HG03575 (cell line): ENCODE data around the gene ETFB.

Source experiments
- ATAC-seq: cut with Tn5 transposase; IDR thresholded peaks from one replicate; pipeline ENCODE4 v1.9.1; 2021; ENCODE audit not compliant: unreplicated experiment, insufficient number of reproducible peaks, low FRiP score; ENCODE audit errors: extremely low read depth

The ETFB gene

DNA sequence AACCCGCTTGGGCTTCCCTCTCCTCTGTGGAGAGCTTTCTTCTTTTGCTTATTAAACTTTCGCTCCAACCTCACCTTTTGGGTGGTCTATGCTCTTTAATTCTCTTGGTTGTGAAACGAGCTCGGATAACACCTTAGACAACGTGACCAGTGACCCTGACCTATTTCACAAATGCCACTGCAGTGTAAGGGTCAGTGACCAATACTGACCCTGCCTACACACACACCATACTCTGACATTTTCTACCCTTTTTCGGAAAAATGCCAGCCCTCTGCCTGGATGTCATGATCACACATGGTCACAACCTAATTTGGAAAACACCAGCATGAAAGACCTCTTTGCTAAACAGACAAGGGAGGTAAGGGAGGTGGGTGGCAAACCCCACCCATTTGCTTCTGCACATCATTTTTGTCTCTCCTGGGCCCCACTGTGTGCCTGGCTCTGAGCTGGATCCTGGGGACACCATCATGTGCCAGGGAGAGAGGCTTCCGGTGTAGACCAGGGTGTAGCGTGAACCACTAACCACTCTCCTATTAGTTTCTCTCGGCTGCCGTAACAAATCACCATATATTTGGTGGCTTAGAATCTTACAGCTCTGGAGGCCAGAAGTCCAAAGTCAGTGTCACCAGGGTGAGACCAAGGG is 9.9 kb downstream of the ETFB start:
- no peak for ATAC-seq

DNA sequence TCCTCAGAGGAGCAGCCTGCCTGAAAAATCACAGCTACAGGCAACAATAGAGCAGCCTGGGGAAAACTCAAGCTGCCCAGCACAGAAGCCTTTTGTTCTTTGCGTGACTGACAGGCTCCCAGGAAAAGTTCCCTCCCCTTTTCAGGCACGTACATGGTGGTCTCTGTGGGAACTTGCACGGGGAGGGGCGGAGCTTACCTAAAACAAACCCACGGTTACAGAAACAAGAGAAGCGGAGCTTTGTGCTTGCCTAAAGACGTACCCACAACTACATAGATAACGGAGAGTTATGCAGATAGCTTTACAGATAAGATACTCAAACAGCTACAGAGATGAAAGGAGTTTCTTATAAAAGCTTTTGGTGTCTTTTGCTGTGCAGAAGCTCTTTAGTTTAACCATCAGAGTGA is 11.4 kb downstream of the ETFB start:
- no peak for ATAC-seq

DNA sequence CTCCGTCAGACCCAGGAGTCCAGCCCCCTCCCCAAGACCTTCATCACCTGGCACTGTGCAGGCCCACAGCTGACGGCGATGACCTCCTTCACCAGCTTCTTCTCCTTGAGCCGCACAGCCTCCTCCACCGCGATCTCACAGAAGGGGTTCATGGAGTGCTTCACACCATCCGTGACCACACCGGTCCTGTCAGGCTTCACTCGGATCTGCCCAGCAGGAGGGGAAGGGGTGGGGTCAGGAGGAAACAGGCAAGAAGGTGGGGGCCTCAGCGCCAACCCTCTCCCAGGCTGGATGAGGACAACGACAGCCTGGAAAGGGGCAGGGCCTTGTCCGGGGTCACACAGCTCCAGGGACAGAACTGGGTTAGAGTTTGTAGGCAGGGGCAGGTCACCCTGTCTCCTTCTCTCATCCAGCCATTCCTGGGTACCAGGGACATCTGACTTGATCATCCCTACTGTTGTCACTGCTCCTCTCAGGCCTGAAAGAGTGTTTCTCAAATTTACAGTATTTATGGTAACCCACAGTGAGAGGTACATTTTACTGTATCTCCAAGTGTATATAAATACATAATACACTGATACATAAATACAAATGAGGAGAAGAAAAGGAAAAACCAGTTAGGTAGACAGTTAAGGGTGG is 12.0 kb downstream of the ETFB start:
- no peak for ATAC-seq

DNA sequence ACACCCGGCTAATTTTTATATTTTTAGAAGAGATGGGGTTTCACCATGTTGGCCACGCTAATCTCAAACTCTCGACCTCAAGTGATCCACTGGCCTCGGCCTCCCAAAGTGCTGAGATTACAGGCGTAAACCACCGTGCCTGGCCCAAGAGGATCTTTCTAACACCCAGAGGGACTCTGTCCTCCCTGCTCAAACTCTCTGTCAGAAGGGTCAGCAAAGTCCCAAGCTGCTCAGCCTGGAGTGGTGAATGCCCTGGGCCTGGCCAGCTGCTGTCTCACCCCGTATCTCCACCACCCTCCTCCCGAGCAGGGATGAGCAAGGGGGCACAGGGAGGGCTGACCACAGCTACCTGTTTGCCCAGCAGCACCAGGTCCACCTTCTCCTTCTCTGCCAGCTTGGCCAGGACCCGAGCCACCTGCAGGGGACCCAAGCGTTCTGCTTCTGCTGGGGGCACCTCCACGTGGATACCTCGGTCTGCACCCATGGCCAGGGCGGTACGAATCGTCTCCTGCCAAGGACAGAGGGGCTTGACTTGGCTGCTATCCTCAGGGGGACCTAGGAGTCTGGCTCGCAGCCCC is 13.3 kb downstream of the ETFB start:
- no peak for ATAC-seq

DNA sequence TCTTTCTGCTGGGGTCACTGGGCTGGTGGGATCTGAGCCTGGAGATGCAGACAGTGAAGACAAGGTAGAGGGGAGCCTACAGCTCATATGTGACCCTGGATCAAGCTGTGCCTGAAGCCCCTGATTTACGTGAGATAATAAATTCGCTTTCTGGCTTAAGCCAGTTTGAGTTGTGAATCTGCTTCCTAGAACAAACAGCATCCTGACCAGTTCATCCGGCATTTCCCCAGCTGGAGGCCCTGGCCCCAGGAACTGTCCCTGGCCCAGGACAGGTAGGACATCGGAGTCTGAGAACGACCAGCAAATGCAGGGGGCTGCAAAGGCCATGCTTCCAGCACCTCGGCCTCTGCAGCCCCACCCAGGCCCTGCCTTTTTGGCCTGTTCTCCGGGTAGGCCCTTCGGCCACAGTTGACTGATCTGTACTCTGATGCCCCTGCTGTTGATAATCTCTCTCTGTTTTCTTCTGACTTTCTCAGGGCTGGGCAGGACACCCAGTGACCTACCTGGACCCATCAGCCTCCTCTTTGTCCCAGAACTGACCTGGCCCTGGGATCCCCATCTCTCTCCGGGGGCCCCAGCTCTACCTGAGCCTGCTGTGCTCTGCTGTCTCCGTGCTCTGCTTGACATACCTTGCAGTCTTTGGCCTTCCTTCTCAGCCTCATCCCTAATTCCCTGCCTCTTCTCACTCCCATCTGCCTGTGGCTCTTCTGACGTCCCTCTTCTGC is 14.8 kb downstream of the ETFB start:
- ATAC-seq = no peak

DNA sequence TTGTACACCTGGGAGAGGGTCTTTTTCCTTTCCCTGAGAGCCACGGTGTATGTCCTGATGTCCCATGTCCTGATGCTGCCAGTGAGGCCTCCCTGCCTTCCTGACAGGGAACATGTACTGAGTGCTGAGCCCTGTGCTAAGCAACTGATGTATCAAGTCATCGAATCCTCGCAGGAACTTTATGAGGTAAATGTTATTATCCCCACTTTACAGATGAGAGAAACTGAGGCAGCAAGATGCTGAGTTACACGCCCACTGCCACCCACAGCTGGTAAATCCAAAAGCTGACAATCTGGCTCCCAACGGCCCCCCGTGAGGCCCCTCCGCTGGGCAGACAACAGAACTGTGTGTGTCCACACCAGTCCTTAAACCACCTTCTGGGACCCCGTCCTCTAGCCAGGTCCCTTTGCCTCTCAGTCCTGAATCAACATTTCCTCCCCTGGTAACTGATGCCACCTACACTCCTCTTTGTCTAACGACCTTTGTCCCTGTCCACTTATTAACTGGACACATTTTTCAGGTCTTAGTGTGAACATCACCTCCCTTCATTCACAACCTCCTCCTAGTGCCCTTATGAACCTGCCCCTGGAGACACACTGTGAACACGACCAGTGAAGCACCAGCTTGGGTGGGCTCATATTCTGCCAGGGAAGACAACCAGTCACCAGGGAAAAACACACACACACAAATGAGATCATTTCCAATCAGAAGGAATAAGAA is 18.8 kb downstream of the ETFB start:
- ATAC-seq = no peak

DNA sequence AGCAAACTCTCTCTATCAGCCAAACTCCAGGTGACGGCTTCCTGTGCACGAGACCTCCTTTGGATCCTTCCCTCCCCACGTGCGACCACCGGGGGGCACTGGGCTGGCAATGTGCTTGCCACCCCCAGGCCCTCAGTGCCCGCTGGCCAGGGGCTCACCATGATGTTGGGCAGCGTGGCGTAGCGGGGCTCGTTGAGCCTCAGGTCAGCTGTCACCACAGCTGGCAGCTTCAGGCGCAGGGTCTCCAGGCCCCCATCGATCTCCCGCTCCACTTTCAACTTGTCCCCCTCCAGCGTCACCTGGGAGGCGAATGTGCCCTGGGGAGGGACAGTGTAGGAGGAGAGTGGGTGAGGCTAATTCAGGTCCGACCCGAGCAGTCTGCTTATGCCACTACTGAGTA is 19.4 kb downstream of the ETFB start:
- ATAC-seq = no peak

DNA sequence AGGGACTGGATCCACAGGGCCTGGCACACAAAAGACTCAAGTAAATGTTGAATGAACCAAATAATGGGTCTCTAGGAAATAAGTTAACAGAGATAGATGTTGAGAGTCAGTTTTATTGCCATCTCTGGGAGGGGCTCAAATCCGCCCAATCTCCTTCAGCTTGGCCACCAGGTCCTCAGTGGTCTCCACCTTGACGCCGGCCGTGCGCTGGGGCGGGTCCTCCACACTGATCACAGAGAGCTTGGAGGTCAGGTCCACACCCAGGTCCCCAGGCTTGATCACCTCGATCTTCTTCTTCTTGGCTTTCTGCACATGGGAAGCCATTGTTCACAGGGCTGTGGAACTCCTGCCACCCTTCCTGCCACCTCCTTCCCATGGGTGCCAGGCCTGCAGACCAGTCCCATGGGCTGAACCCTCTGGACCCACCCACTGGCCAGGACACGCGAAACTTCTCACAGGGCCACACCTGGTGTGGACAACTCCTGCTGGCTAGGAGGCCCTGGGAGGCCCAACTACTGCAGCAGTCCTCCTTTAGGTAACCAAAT is 21.0 kb downstream of the ETFB start:
- no peak for ATAC-seq

DNA sequence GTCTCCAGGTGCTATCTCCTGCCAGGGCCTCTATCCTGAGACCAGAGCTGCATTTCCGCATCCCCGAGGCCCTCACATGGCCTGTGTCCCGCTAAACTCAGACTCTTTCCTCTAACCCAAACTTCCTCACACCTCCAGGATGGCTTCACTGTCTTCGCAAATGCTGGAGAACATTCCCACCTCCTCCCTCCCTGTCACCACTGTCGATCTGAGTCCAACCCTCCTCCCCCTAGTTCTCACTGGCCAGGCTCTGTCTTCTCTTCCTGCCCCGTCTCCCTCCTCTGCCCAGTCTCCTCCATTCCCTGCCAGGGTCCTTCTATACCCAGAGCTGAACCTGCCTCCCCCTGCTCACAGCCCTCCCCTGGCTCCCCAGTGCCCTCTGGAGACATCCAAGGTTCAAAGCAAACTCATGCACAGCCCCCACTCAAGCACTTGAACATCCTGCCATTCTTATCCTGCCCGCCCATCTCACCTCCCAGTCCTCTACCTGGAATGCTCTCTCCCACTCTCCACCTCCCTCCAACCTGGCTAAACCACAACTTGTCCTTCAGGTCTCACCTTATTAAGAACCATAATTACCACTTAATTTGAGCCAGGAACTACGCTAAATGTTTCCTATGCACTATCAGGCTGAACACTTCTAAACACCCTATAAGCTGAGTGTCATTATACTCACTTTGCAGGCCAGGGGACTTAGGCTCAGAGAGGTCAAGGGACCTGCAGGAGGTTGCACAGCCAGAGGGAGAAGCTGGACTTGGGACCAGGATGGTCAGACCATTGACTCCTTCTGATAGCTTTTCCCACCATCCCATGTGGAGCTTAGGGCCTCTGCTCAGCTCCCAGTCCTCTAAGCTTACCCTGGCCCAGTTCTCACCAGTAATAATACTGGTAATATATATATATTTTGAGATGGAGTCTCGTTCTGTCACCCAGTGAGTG is 23.3 kb downstream of the ETFB start:
- ATAC-seq = no peak

DNA sequence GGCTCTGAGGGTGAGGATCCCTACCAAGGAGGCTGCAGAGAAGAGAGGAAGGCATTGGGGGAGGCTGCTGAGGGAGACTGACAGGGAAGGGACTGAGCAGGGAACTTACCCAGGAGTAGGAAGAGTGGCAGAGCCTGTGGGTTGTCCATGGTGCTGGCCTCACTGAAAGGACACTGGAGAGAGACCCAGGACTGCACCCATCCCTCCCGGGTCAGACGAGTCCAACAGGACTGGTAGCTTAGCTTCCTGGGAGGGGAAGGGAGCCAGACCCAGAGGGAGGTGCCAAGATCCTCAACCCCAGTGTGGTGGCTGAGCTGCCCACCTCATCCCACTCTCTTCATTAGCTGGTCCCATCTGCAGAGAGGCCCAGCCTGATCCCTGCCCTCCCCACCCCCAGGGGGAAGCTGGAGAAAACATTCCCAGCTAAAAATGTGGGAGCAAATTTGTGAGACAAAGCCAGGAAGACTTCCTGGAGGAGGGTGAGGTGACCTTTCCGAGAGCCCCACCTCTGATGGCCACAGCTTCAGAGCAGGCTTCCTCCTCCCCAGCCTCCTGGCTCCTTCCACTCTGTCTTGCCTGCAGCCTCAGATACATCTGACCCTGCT is 24.1 kb downstream of the ETFB start, which contains the start of gene VSIG10L:
TSS of gene VSIG10L (minus strand) at position 164 of the 605 bp plus-strand sequence. CDS start at position 149, 15 bp downstream.
- no peak for ATAC-seq

DNA sequence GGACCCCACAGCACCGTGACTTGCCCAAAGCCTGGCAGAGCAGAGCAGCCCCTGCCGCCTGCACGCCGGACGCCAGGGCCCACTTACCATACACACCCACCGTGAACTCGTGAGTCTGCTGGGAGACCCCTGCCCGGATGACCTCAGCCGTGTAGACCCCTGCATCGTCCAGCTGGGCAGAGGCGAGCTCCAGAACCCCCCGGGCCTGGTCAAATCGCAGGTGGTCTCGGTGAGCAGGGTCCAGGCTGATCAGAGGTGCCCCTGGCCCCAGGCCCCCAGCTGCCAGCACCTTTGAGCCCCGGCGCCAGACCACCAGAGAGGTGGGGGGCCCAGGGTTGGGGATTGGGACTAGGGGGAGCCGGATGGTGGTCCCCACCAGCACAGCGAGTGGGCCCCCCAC is 25.1 kb downstream of the ETFB start:
- no peak for ATAC-seq

DNA sequence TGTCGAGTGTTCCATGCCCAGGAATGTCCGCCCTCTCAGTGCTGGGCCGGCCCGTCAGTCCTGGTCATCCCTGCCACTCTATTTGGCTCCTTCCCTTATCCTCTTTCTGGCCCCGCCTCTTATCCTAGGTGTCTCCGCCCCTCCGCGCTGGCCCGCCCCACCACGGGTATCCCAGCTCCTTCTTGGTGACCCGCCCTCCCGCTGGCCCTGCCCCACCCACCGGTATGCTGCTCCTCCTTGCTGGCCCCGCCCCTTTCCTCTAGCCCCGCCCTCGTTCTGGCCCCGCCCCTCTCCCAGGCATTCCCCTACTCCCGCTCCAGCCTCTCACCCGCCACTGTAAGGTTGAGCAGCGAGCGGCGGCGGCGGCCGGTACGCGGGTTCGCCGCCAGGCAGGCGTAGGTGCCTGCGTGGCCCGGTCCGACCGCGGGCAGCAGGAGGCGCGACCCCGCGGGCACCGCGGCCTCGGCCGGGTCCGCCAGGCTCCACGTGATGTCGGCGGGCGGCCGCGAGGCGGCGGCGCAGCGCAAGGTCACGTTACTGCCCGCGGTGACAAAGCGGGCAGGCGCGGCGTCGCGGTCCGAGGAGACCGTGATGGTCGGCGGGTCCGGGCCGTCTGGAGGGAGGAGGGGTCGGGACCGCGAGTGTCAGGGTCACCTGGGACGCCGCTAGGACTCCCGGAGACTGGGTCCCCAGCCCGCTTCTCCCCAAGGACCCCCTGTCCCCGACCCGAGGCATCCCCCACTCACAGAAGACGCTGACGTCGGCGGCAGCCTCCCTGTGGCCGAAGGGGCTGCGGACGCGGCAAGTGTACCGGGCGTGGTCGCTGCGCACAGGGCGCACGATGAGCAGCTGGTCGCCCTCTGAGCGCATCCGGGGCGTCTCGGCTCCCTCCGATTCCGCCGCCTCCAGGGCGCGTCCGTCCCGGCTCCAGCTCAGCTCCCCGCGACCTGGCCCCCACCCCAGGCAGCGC is 26.2 kb downstream of the ETFB start:
- ATAC-seq = no peak

DNA sequence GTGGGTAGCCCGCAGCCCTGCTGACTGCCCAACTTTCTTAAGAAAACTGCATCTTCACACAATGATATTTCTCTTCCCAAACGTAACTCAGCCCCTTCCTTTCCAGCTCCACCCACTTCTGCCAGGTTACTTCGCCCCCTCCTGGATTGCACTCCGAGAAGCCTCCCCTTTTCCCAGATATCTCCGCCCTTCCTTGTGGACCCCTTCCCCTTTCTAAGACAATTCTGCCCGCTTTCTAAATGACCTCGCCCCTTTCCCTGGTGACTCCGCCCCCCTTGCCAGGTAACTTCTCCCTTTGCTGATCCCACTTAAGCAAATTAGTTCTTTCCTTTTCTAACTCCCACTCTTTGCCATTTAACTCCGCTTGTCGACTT is 26.9 kb downstream of the ETFB start:
- no peak for ATAC-seq

DNA sequence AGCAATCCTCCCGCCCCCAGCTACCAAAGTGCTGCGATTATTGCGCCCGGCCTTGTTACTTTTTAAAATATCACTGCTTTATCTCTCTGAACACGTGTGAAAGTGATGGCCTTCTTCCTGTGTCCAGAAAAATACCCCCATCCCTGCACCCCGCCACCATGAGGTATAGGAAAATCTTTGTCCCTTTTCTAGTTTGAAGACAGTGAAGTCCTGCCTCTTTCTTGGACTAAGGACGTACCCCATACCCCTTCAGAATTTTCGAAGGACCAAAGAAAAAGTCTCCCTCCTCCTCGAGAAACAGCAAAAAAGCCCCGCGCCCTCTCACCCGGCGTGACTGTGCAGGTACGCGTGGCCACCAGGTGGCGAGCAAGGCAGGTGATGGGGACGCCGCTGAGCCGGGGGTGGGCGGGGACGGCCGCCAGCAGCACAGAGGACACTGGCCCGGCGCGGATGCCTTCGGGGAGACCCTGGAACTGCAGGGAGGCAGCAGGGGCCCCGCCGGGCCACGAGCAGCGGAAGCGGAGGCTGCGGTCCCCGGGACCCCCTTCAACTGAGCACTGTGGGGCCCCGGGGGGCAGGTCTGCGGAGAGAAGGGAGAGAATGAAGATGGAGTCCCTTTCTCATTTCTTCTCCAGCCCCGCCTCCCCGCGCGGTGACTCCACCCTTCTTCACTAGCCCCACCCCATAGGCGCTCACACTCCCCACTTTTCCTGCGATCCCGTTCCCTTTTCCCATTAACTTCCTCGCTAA is 27.4 kb downstream of the ETFB start:
- ATAC-seq = no peak

DNA sequence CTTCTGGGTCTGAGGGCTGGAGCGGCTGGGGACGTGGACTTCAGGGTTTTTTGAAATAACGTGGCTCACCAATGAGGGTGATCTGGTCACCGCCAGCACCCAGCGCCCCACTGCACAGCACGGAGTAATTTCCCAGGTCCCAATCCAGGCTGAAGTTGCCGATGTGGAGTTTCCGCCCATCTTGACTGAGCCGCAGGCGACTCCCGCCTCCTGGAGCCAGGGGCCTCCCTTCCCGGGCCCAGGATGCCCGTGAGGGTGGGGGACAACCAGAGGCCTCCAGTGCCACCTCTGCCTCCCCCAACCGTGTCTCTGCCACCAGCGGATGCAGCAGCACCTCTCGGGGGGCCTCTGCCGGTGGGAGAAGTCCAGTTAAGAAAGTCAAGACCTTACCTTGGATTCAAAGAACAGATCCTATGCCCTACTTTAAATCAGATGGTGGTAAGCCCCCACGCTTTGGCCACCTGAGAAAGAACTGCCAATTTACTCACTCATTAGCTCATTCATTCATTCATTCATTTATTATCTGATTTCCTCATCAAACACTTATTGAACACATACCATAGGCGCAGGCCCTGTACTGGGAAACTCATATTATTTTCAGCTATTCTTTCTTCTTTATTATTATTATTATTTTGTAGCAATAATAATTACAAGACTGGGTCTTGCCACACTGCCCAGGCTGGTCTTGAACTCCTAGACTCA is 28.2 kb downstream of the ETFB start:
- no peak for ATAC-seq
